SU-DHL-6 (cell line): ENCODE results near the gene TBC1D9B.

Experiments
- H2AFZ ChIP-seq: fragments of 200-600 bp; sonication (generic); 2 replicates; pipeline ENCODE4 v1.6.1; 2014; ENCODE audit warnings: low read depth, mild to moderate bottlenecking, moderate library complexity, mixed read lengths, antibody characterized with exemption, low read length; ENCODE audit not compliant: severe bottlenecking
- H3F3A ChIP-seq: fragments of 200-600 bp; shearing (Covaris generic); 2 replicates; pipeline ENCODE4 v1.6.0; 2016; ENCODE audit warnings: antibody characterized with exemption, mild to moderate bottlenecking; ENCODE audit not compliant: insufficient read depth
- H3K27ac ChIP-seq: fragments of 200-600 bp; sonication (generic); 2 replicates; pipeline ENCODE4 v1.5.1; 2016; ENCODE audit warnings: low read depth, mild to moderate bottlenecking, low read length, moderate library complexity, mixed read lengths
- H3K27me3 ChIP-seq: fragments of 200-600 bp; sonication (generic), shearing (Covaris generic); 2 replicates; pipeline ENCODE4 v1.6.0; 2014; ENCODE audit warnings: mild to moderate bottlenecking, low read length
- H3K36me3 ChIP-seq: fragments of 200-600 bp; sonication (generic); 2 replicates; pipeline ENCODE4 v1.6.1; 2014; ENCODE audit warnings: mild to moderate bottlenecking, low read length, mixed read lengths
- H3K4me2 ChIP-seq: fragments of 300-600, 200-600 bp; shearing (Covaris generic), sonication (generic); 2 replicates; pipeline ENCODE4 v1.6.0; 2014; ENCODE audit warnings: low read length, low read depth, mild to moderate bottlenecking; ENCODE audit not compliant: poor library complexity, severe bottlenecking
- H3K4me3 ChIP-seq: fragments of 200-600 bp; sonication (generic); 2 replicates; pipeline ENCODE4 v1.5.1; 2014; ENCODE audit warnings: antibody characterized with exemption, low read length, mild to moderate bottlenecking, mixed read lengths; ENCODE audit not compliant: insufficient read depth, poor library complexity, severe bottlenecking
- H3K79me2 ChIP-seq: fragments of 200-600 bp; sonication (generic); 2 replicates; pipeline ENCODE4 v1.6.1; 2014; ENCODE audit warnings: mild to moderate bottlenecking, low read length, moderate library complexity; ENCODE audit not compliant: insufficient read depth
- H3K9ac ChIP-seq: fragments of 200-600 bp; sonication (generic); 2 replicates; pipeline ENCODE4 v1.7.0; 2014; ENCODE audit warnings: mild to moderate bottlenecking, low read length
- H3K9me2 ChIP-seq: fragments of 200-600 bp; sonication (generic); replicated peaks from 2 replicates; pipeline ENCODE4 v1.6.1; 2014; ENCODE audit warnings: low read length; ENCODE audit not compliant: insufficient read depth
- H3K9me3 ChIP-seq: fragments of 200-600 bp; sonication (generic); 2 replicates; pipeline ENCODE4 v1.6.1; 2014; ENCODE audit warnings: low read length, mixed read lengths; ENCODE audit not compliant: insufficient read depth
- H4K20me1 ChIP-seq: fragments of 200-600 bp; sonication (generic); 2 replicates; pipeline ENCODE4 v1.6.1; 2014; ENCODE audit warnings: low read depth, mild to moderate bottlenecking, antibody characterized with exemption, low read length, moderate library complexity, mixed read lengths
- CTCF ChIP-seq: fragments of 200-600 bp; sonication (generic); IDR thresholded peaks from one replicate; pipeline ENCODE4 v1.5.1; 2017; ENCODE audit warnings: antibody characterized with exemption, mild to moderate bottlenecking, low read length, moderate library complexity; ENCODE audit not compliant: insufficient read depth, poor library complexity, severe bottlenecking
- EZH2phosphoT487 ChIP-seq: fragments of 200-600 bp; sonication (generic), shearing (Covaris generic); conservative IDR thresholded peaks from 2 replicates; pipeline ENCODE4 v1.6.1; 2018; ENCODE audit warnings: mild to moderate bottlenecking, antibody characterized with exemption, low read length, moderate library complexity, mixed read lengths

Gene TBC1D9B

DNA sequence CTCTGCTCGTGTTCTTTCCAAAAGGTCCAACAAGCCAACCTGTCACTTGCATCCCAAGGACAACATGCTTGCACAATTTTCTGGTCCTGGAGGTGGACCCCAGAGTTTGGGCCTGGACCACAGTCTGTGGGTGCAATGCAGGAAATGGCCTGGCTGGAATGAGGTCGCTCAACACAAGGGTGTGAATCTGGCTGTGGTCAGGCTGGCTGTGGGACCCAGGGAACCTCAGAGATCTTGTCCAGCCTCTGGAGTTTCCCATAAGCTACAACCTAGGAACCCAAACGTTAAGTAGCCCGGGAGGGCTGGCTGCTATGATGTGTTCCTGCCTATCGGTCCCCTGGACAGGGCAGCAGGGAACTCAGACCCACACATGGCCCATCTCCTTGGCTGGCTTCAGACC, 15.4 kb downstream of the TBC1D9B start:
- Histone ChIP-seq H3K4me3 (no peak overlapping the region), H3K9ac (no peak overlapping the region), H3K9me2 (no peaks in the 10 kb centered on the region), H2AFZ (no peak overlapping the region), H3K9me3 (no peaks in the 10 kb centered on the region), H3K4me2 (no peak overlapping the region), H4K20me1 (no peaks in the 10 kb centered on the region), H3K27ac (no peak overlapping the region), H3K27me3 (no peaks in the 10 kb centered on the region), H3K36me3 (no peaks in the 10 kb centered on the region), H3F3A (no peaks in the 10 kb centered on the region), H3K79me2 (no peaks in the 10 kb centered on the region)
- TF ChIP-seq CTCF (no peak), EZH2phosphoT487 (no peak)

DNA sequence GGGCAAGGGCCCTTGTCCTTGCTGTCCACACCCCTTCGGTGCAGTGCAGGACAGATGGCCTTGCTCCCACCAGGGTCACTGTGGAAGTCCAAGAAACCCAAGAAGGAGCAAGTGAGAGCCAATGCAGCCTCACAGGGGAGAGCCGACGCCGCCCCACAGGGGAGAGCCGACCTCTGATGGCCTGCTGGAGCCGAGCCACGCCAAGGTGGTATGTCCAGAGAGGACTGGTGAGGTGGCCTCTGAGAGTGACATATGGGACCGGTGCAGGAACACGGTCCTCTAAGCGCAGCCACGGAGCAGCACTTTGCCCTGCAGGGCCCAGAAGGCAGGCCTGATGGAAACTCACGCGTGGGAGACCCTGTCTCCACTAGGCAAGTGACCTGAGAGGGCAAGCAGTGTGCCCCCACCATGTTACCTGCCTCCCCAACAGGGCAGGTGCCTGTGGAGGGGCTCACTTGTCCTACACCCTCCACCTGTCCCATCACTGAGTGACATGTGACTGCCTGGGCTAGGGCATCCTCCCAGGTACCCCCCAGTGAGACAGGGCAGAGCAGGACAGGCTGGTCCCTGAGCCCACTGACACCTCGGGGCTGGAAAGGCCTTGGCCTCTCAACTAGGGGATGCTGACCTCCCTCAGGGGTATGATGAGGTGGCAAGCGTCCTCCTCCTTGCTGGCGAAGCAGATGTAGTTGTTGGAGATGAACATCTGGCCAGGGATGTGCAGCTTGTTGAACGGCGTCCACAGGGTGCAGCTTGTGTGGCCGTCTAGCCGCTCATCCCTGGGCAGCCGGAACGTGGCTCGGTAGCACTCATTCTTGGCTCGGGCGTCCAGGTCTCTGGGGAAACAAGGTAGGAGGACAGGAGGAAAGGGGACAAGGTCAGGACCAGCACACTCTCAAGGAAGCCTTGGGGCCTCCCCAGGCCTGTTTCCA, 16.7 kb downstream of the TBC1D9B start:
- Histone ChIP-seq H3K4me2 (no peak overlapping the region), H3K9me2 (no peaks in the 10 kb centered on the region), H3K27me3 (no peaks in the 10 kb centered on the region), H3K36me3 (no peaks in the 10 kb centered on the region), H3K9ac (no peak overlapping the region), H3K27ac (no peak overlapping the region), H4K20me1 (no peaks in the 10 kb centered on the region), H3F3A (no peaks in the 10 kb centered on the region), H3K79me2 (no peaks in the 10 kb centered on the region), H2AFZ (no peak overlapping the region), H3K4me3 (no peak overlapping the region), H3K9me3 (no peaks in the 10 kb centered on the region)
- TF ChIP-seq EZH2phosphoT487 (no peak), CTCF (no peak)

- H3K79me2 ChIP-seq = no peaks in the 10 kb centered on the region
- no peak overlapping the region for H3K4me3 ChIP-seq
- H3K27ac ChIP-seq = no peak overlapping the region
- H3K9me3 ChIP-seq = 0 out of 2 replicates have a peak, but pooled peaks cover 2% of the 10 kb centered on the region
- no peak overlapping the region for H3K9ac ChIP-seq
- no peaks in the 10 kb centered on the region for H3K27me3 ChIP-seq
- H3K36me3 ChIP-seq = peaks cover 7% of the 10 kb centered on the region
- TF ChIP-seq CTCF (no peak), EZH2phosphoT487 (no peak)
- no peak overlapping the region for H3K4me2 ChIP-seq
- H2AFZ ChIP-seq = no peak overlapping the region
- H4K20me1 ChIP-seq = no peaks in the 10 kb centered on the region
- no peaks in the 10 kb centered on the region for H3F3A ChIP-seq
- H3K9me2 ChIP-seq = no peaks in the 10 kb centered on the region
These were observed 17.8 kb downstream of the TBC1D9B start for GRCh38 chr5:179889885-179890284.
